Fibroblast of skin of right quadriceps (primary cell): Measurements from ENCODE around the gene SERPINA10.

ENCODE experiments used
- DNase-seq: peaks from one replicate; pipeline ENCODE4 v3.0.0-alpha.2; 2013

SERPINA10 gene

GRCh38 chr14:94292872-94293577, at the start of gene SERPINA10:
TSS of gene SERPINA10 (minus strand) at chr14:94293268. CDS start at chr14:94290593, 2,675 bp downstream.
- no peak for DNase-seq

- DNase-seq: peak; percentile 99
Observed at GRCh38 chr14:94342334-94342934, 49.4 kb upstream of the SERPINA10 start.

GRCh38 chr14:94341656-94342333, 48.7 kb upstream of the SERPINA10 start:
- DNase-seq: no peak

GRCh38 chr14:94340533-94340932, 47.5 kb upstream of the SERPINA10 start:
- DNase-seq: no peak

GRCh38 chr14:94338023-94338422, 45.0 kb upstream of the SERPINA10 start:
- no peak for DNase-seq

GRCh38 chr14:94337274-94337673, 44.2 kb upstream of the SERPINA10 start:
- DNase-seq: peak; percentile 48

GRCh38 chr14:94334872-94335271, 41.8 kb upstream of the SERPINA10 start:
- no peak for DNase-seq

GRCh38 chr14:94332587-94332986, 39.5 kb upstream of the SERPINA10 start:
- DNase-seq: no peak

- DNase-seq: no peak
Observed at GRCh38 chr14:94332063-94332583, 39.1 kb upstream of the SERPINA10 start.

- no peak for DNase-seq
Observed at GRCh38 chr14:94331462-94331861, 38.4 kb upstream of the SERPINA10 start.

GRCh38 chr14:94330857-94331256, 37.8 kb upstream of the SERPINA10 start:
- DNase-seq: no peak

GRCh38 chr14:94330432-94330831, 37.4 kb upstream of the SERPINA10 start:
- DNase-seq: no peak

- DNase-seq: no peak
Observed at GRCh38 chr14:94329857-94330256, 36.8 kb upstream of the SERPINA10 start.

GRCh38 chr14:94328196-94328595, 35.1 kb upstream of the SERPINA10 start:
- no peak for DNase-seq

GRCh38 chr14:94322648-94323570, 29.8 kb upstream of the SERPINA10 start, which contains the start of gene SERPINA6:
TSS of gene SERPINA6 (minus strand) at chr14:94323336. CDS start at chr14:94314648, 8,688 bp downstream.
- DNase-seq: peak; percentile 22

GRCh38 chr14:94321421-94322271, 28.6 kb upstream of the SERPINA10 start:
- no peak for DNase-seq

- DNase-seq: no peak
Observed at GRCh38 chr14:94320243-94320642, 27.2 kb upstream of the SERPINA10 start.

GRCh38 chr14:94317259-94317658, 24.2 kb upstream of the SERPINA10 start:
- no peak for DNase-seq

- DNase-seq: no peak
Observed at GRCh38 chr14:94316692-94317091, 23.6 kb upstream of the SERPINA10 start.

- no peak for DNase-seq
Observed at GRCh38 chr14:94314890-94315289, 21.8 kb upstream of the SERPINA10 start.

- no peak for DNase-seq
Observed at GRCh38 chr14:94313991-94314655, 21.1 kb upstream of the SERPINA10 start.
